ENCODE results near the gene ZDHHC22.

DNA sequence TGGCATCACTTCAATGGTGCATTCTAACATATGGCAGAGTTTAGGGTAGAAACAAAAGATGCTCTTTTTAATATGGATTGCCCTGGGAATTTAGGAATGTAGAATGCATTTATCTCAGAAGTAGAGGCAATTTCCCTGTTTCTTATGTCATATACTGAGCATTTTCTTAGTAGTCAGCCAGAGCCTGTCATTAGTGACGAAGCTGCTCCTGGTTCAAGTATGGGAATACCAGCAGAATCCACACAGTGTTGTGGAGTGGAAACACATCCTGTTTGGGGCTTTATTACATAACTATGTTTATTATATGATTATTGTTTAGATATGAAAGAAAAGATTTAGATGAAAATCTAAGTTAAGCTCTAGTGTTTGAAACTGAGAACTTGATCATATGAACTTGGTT, 31.3 kb downstream of the ZDHHC22 start:
- no peak for TF ChIP-seq ZNF121 (tag by site-specific recombination; IDR thresholded peaks at IDR 0.05)
- TF ChIP-seq, protein P1, sequence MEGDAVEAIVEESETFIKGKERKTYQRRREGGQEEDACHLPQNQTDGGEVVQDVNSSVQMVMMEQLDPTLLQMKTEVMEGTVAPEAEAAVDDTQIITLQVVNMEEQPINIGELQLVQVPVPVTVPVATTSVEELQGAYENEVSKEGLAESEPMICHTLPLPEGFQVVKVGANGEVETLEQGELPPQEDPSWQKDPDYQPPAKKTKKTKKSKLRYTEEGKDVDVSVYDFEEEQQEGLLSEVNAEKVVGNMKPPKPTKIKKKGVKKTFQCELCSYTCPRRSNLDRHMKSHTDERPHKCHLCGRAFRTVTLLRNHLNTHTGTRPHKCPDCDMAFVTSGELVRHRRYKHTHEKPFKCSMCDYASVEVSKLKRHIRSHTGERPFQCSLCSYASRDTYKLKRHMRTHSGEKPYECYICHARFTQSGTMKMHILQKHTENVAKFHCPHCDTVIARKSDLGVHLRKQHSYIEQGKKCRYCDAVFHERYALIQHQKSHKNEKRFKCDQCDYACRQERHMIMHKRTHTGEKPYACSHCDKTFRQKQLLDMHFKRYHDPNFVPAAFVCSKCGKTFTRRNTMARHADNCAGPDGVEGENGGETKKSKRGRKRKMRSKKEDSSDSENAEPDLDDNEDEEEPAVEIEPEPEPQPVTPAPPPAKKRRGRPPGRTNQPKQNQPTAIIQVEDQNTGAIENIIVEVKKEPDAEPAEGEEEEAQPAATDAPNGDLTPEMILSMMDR (tag by site-specific recombination; IDR thresholded peaks at IDR 0.05) = no peak
- no peak for TF ChIP-seq ZNF146 (tag by site-specific recombination; IDR thresholded peaks at IDR 0.05)
- no peak for TF ChIP-seq ZFP69B (tag by site-specific recombination; IDR thresholded peaks at IDR 0.05)
- TF ChIP-seq ZNF350 (tag by site-specific recombination; IDR thresholded peaks at IDR 0.05) = no peak
- no peak for TF ChIP-seq ZEB2 (tag by site-specific recombination; IDR thresholded peaks at IDR 0.05)
- no peak for TF ChIP-seq ZNF184 (tag by site-specific recombination; IDR thresholded peaks at IDR 0.05)
- no peak for TF ChIP-seq SP2 (tag by site-specific recombination; IDR thresholded peaks at IDR 0.05)
- no peak for TF ChIP-seq KLF7 (tag by site-specific recombination; IDR thresholded peaks at IDR 0.05; ENCODE audit: borderline replicate concordance)
- TF ChIP-seq, protein P2, sequence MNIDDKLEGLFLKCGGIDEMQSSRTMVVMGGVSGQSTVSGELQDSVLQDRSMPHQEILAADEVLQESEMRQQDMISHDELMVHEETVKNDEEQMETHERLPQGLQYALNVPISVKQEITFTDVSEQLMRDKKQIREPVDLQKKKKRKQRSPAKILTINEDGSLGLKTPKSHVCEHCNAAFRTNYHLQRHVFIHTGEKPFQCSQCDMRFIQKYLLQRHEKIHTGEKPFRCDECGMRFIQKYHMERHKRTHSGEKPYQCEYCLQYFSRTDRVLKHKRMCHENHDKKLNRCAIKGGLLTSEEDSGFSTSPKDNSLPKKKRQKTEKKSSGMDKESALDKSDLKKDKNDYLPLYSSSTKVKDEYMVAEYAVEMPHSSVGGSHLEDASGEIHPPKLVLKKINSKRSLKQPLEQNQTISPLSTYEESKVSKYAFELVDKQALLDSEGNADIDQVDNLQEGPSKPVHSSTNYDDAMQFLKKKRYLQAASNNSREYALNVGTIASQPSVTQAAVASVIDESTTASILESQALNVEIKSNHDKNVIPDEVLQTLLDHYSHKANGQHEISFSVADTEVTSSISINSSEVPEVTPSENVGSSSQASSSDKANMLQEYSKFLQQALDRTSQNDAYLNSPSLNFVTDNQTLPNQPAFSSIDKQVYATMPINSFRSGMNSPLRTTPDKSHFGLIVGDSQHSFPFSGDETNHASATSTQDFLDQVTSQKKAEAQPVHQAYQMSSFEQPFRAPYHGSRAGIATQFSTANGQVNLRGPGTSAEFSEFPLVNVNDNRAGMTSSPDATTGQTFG (tag by site-specific recombination; IDR thresholded peaks at IDR 0.05; ENCODE audit: borderline replicate concordance) = no peak
- no peak for TF ChIP-seq ZNF211 (tag by site-specific recombination; IDR thresholded peaks at IDR 0.05; ENCODE audit: low read depth)
- no peak for TF ChIP-seq ZNF549 (tag by site-specific recombination; IDR thresholded peaks at IDR 0.05)
- TF ChIP-seq GLIS2 (tag by site-specific recombination; IDR thresholded peaks at IDR 0.05) = no peak
- TF ChIP-seq ZNF426 (tag by site-specific recombination; IDR thresholded peaks at IDR 0.05) = no peak
